Urinary bladder (tissue), 4 donors: Measurements from ENCODE around the gene MAN1A2. TPM values are rescaled to one million over a fixed set of nuclear protein-coding genes. Genes with fewer than 3 reads are reported as not detected.
"Not testable (repeated sequence)": the region's sequence is repeated elsewhere in the genome, so short reads cannot be mapped to it uniquely, and the experiment has no call there.

ENCODE experiments used
- DNase-seq: peaks from one replicate; pipeline ENCODE4 v3.0.0-alpha.2; 2015; ENCODE audit errors: extremely low spot score
- H3K27ac ChIP-seq: one replicate; pipeline ENCODE4 v1.5.1; 2013; ENCODE audit warnings: low read depth, mild to moderate bottlenecking, moderate library complexity
- H3K36me3 ChIP-seq: one replicate; pipeline ENCODE4 v1.6.1; 2013; ENCODE audit warnings: mild to moderate bottlenecking, moderate library complexity; ENCODE audit not compliant: insufficient read depth
- H3K4me1 ChIP-seq: one replicate; pipeline ENCODE4 v1.6.1; 2013; ENCODE audit warnings: mild to moderate bottlenecking, moderate library complexity; ENCODE audit not compliant: insufficient read depth
- H3K4me3 ChIP-seq: one replicate; pipeline ENCODE4 v1.5.1; 2013; ENCODE audit warnings: low read depth, low read length
- WGBS: extraction: QIAGEN DNeasy Blood & Tissue Kit; methylation state at CpG from one replicate; pipeline ENCODE4 v1.1.7; 2013; 5-methylcytosine and 5-hydroxymethylcytosine counted together
- polyA plus RNA-seq: library from polyadenylated mRNA; stranded (reverse); fragments of 200-250 nt; gene quantifications from one replicate; pipeline ENCODE4 v1.2.3, GENCODE V29; 2013
- total RNA-seq: library from RNA; depleted of rRNA; stranded (reverse); fragments of >200 nt; gene quantifications from one replicate; pipeline ENCODE4 v1.2.3, GENCODE V29; 2014
- donor health status: healthy with polysubstance abuse.
- donor health status: healthy.

The MAN1A2 gene
- total and polyA plus RNA-seq, 2 donors, result 20.1 to 85.8 TPM

GRCh38 chr1:117342397-117342796, 24.9 kb upstream of the MAN1A2 start:
- no peaks in the 10 kb centered on the region for H3K36me3 ChIP-seq
- DNase-seq, result no peak
- 89% methylated on average over 2 of the region's 2 CpGs for WGBS
- no peak overlapping the region for H3K4me3 ChIP-seq
- no peak overlapping the region for H3K27ac ChIP-seq
- no peaks in the 10 kb centered on the region for H3K4me1 ChIP-seq

- 75% methylated on average over 4 of the region's 4 CpGs for WGBS
- Histone ChIP-seq H3K4me1 (no peaks in the 10 kb centered on the region), H3K36me3 (no peaks in the 10 kb centered on the region), H3K4me3 (no peak overlapping the region), H3K27ac (no peak overlapping the region)
- DNase-seq, result no peak
Measured at GRCh38 chr1:117346206-117346928, 20.9 kb upstream of the MAN1A2 start.

GRCh38 chr1:117347907-117348306, 19.3 kb upstream of the MAN1A2 start:
- H3K36me3 ChIP-seq, result no peaks in the 10 kb centered on the region
- no peak overlapping the region for H3K27ac ChIP-seq
- 91% methylated on average over 4 of the region's 4 CpGs for WGBS
- H3K4me1 ChIP-seq, result no peaks in the 10 kb centered on the region
- DNase-seq, result no peak
- H3K4me3 ChIP-seq, result no peak overlapping the region

GRCh38 chr1:117352695-117353094, 14.6 kb upstream of the MAN1A2 start:
- WGBS, result 95% methylated on average over 2 of the region's 3 CpGs
- DNase-seq, H3K4me1 ChIP-seq, H3K27ac ChIP-seq, H3K4me3 ChIP-seq, H3K36me3 ChIP-seq: not testable (repeated sequence)

- DNase-seq, H3K36me3 ChIP-seq, H3K4me1 ChIP-seq, H3K27ac ChIP-seq, H3K4me3 ChIP-seq: not testable (repeated sequence)
- 79% methylated on average over 24 of the region's 24 CpGs for WGBS
Measured at GRCh38 chr1:117357833-117358603, 9.2 kb upstream of the MAN1A2 start.

- WGBS, result 80% methylated on average over 8 of the region's 8 CpGs
Measured at GRCh38 chr1:117358604-117358887, 8.7 kb upstream of the MAN1A2 start.

GRCh38 chr1:117359561-117360289, 7.5 kb upstream of the MAN1A2 start:
- Histone ChIP-seq H3K4me1 (peaks cover 1% of the 10 kb centered on the region), H3K27ac (no peak overlapping the region), H3K4me3 (no peak overlapping the region), H3K36me3 (no peaks in the 10 kb centered on the region)
- WGBS, result 66% methylated on average over 4 of the region's 4 CpGs
- no peak for DNase-seq

More at GRCh38 chr1:117358604-117358887, 8.7 kb upstream of the MAN1A2 start:
- H3K4me1 ChIP-seq, DNase-seq, H3K36me3 ChIP-seq, H3K4me3 ChIP-seq, H3K27ac ChIP-seq: not testable (repeated sequence)

GRCh38 chr1:117362986-117363385, 4.3 kb upstream of the MAN1A2 start:
- H3K36me3 ChIP-seq, result no peaks in the 10 kb centered on the region
- WGBS, result 46% methylated on average over 1 of the region's 1 CpG
- H3K27ac ChIP-seq, result no peak overlapping the region
- H3K4me3 ChIP-seq, result no peak overlapping the region
- no peak for DNase-seq
- H3K4me1 ChIP-seq, result peaks cover 1% of the 10 kb centered on the region

GRCh38 chr1:117363571-117364048, 3.6 kb upstream of the MAN1A2 start:
- Histone ChIP-seq H3K4me1 (peaks cover 1% of the 10 kb centered on the region), H3K4me3 (no peak overlapping the region), H3K36me3 (no peaks in the 10 kb centered on the region), H3K27ac (no peak overlapping the region)
- WGBS, result 58% methylated on average over 6 of the region's 6 CpGs
- DNase-seq, result no peak

GRCh38 chr1:117364240-117364639, 3.0 kb upstream of the MAN1A2 start:
- no peak for DNase-seq
- Histone ChIP-seq H3K4me3 (no peak overlapping the region), H3K27ac (no peak overlapping the region), H3K36me3 (no peaks in the 10 kb centered on the region), H3K4me1 (peaks cover 1% of the 10 kb centered on the region)
- WGBS, result 73% methylated on average over 4 of the region's 4 CpGs

GRCh38 chr1:117365350-117366176, 1.7 kb upstream of the MAN1A2 start:
- WGBS, result 37% methylated on average over 8 of the region's 8 CpGs
- DNase-seq, result no peak

GRCh38 chr1:117366177-117367045, 838 bp upstream of the MAN1A2 start:
- Histone ChIP-seq H3K4me1 (peaks cover 4% of the 10 kb centered on the region), H3K36me3 (no peaks in the 10 kb centered on the region), H3K4me3 (peak overlapping the region; percentile 93), H3K27ac (peak overlapping the region; percentile 99)
- WGBS, result under 1% methylated on average over 75 of the region's 75 CpGs
- peak; percentile 43 for DNase-seq

More at GRCh38 chr1:117365350-117366176, 1.7 kb upstream of the MAN1A2 start:
- Histone ChIP-seq H3K27ac (peak overlapping the region; percentile 99), H3K36me3 (no peaks in the 10 kb centered on the region), H3K4me1 (peaks cover 1% of the 10 kb centered on the region), H3K4me3 (peak overlapping the region; percentile 93)
